Activated effector memory CD4-positive, alpha-beta T cell treated with anti-CD3 and anti-CD28 coated beads, Interleukin-2, amount 50 U/mL, for 16 hours (primary cell): ENCODE measurements around the gene CD38.

Source experiments
- DNase-seq: peaks from one replicate; pipeline ENCODE4 v3.0.0-alpha.2; 2020

CD38 gene

GRCh38 chr4:15870079-15870478 lies 92.0 kb downstream of the CD38 start:
- no peak for DNase-seq

- DNase-seq = no peak
Measured at GRCh38 chr4:15870921-15871664, 93.0 kb downstream of the CD38 start.

- DNase-seq = no peak
Measured at GRCh38 chr4:15873117-15873516, 95.0 kb downstream of the CD38 start.

GRCh38 chr4:15874671-15875070 lies 96.5 kb downstream of the CD38 start:
- no peak for DNase-seq

GRCh38 chr4:15875663-15876460 lies 97.7 kb downstream of the CD38 start:
- no peak for DNase-seq

- no peak for DNase-seq
Measured at GRCh38 chr4:15878011-15878410, 99.9 kb downstream of the CD38 start.

GRCh38 chr4:15881820-15882219 lies 103.7 kb downstream of the CD38 start:
- no peak for DNase-seq

- peak; percentile 70 for DNase-seq
Measured at GRCh38 chr4:15882675-15883086, 104.6 kb downstream of the CD38 start.

GRCh38 chr4:15883610-15884243 lies 105.6 kb downstream of the CD38 start:
- DNase-seq = no peak

GRCh38 chr4:15884666-15885065 lies 106.5 kb downstream of the CD38 start:
- DNase-seq = no peak

GRCh38 chr4:15885422-15885821 lies 107.3 kb downstream of the CD38 start:
- no peak for DNase-seq

GRCh38 chr4:15888515-15888914 lies 110.4 kb downstream of the CD38 start:
- DNase-seq = no peak

- DNase-seq = no peak
Measured at GRCh38 chr4:15890246-15890829, 112.2 kb downstream of the CD38 start.

- no peak for DNase-seq
Measured at GRCh38 chr4:15891312-15891711, 113.2 kb downstream of the CD38 start.

GRCh38 chr4:15893962-15894361 lies 115.8 kb downstream of the CD38 start:
- no peak for DNase-seq

GRCh38 chr4:15894393-15894792 lies 116.3 kb downstream of the CD38 start:
- DNase-seq = no peak

GRCh38 chr4:15894921-15895916 lies 117.1 kb downstream of the CD38 start:
- no peak for DNase-seq

- no peak for DNase-seq
Measured at GRCh38 chr4:15897577-15897976, 119.4 kb downstream of the CD38 start.

GRCh38 chr4:15898902-15899301 lies 120.8 kb downstream of the CD38 start:
- no peak for DNase-seq

GRCh38 chr4:15899511-15899910 lies 121.4 kb downstream of the CD38 start:
- DNase-seq = no peak

GRCh38 chr4:15901007-15901406 lies 122.9 kb downstream of the CD38 start:
- DNase-seq = no peak

- no peak for DNase-seq
Measured at GRCh38 chr4:15901998-15902397, 123.9 kb downstream of the CD38 start.
